Transverse colon (tissue), 4 donors: ENCODE data around the gene ZFAND3. TPM values are rescaled to one million over a fixed set of nuclear protein-coding genes. Genes with fewer than 3 reads are reported as not detected.

Source experiments
- DNase-seq: peaks from one replicate; pipeline ENCODE4 v3.0.0-alpha.2; 2019
- H3K27ac ChIP-seq, 4 donors: fragments of 200-600 bp; sonication (generic); 2 replicates each; pipeline ENCODE4 v1.5.1; 2016 to 2018; ENCODE audit warnings: inconsistent platforms in 4 of 4
- H3K27me3 ChIP-seq: fragments of 200-600 bp; sonication (generic); 2 replicates; pipeline ENCODE4 v1.5.1; 2017; ENCODE audit warnings: inconsistent platforms
- H3K36me3 ChIP-seq, 4 donors: fragments of 200-600 bp; sonication (generic); 2 replicates each; pipeline ENCODE4 v1.5.1; 2017 to 2019; ENCODE audit warnings: inconsistent platforms in 4 of 4
- H3K4me1 ChIP-seq, 4 donors: fragments of 200-600 bp; sonication (generic); 2 replicates each; pipeline ENCODE4 v1.5.1; 2017 to 2020; ENCODE audit warnings: inconsistent platforms in 4 of 4
- H3K4me3 ChIP-seq, 4 donors: fragments of 200-600 bp; sonication (generic); 1 replicate in 1 of 4; 2 replicates in 3 of 4; pipeline versions ENCODE4 v1.5.1 to v1.6.1; 2017 to 2019; ENCODE audit warnings: inconsistent platforms in 4 of 4
- H3K9me3 ChIP-seq, 2 donors: fragments of 200-600 bp; sonication (generic); 2 replicates each; pipeline ENCODE4 v1.5.1; 2017 to 2019; ENCODE audit warnings: inconsistent platforms in 2 of 2
- EP300 ChIP-seq: sonication (generic); formaldehyde crosslinking; IDR thresholded peaks from one replicate; pipeline ENCODE4 v1.6.1; 2017; ENCODE audit warnings: antibody characterized with exemption, low read depth
- POLR2A ChIP-seq: fragments of 450-650 bp; IDR thresholded peaks from one replicate; pipeline ENCODE4 v1.6.1; 2016; ENCODE audit warnings: antibody characterized with exemption, mild to moderate bottlenecking, moderate library complexity
- POLR2AphosphoS5 ChIP-seq, 3 donors: sonication (generic); formaldehyde crosslinking; IDR thresholded peaks; one replicate each; pipeline ENCODE4 v1.6.1; 2016; ENCODE audit warnings: antibody characterized with exemption in 3 of 3
- WGBS, 2 donors: methylation state at CpG; one replicate each; pipeline ENCODE4 v1.1.5; 2018; ENCODE audit warnings: low coverage in 1 of 2; 5-methylcytosine and 5-hydroxymethylcytosine counted together
- in situ Hi-C, 4 donors: fragments of 200-750 bp; cut with MboI; loops; one replicate each; pipeline versions ENCODE4 v1.15.0 to v1.15.1; 2017; ENCODE audit warnings: low sequenced_read_pairs in 3 of 4, low pct_ligation_motif_present in 1 of 4, low pct_unique_long_range_greater_than_20kb in 1 of 4
- intact Hi-C: fragments of 100-400 bp; cut with DNase I; formaldehyde crosslinking; loops from one replicate; pipeline ENCODE4 v1.15.1; 2023; ENCODE audit warnings: low total_unique reads
- total RNA-seq, 4 donors: library from RNA; depleted of rRNA; stranded (reverse); fragments of >200 nt; gene quantifications; one replicate each; pipeline ENCODE4 v1.1.0, GENCODE V29; 2016
- TF ChIP-seq, protein P1 (sequence below), 5 experiments: fragments of 200-600 bp in 3 of 5; fragments of 450-650 bp in 2 of 5; sonication (generic) in 3 of 5; IDR thresholded peaks; 1 replicate in 2 of 5; 2 replicates in 3 of 5; pipeline ENCODE4 v1.5.1; 2016 to 2017; ENCODE audit warnings: antibody characterized with exemption in 5 of 5, inconsistent platforms in 3 of 5, mild to moderate bottlenecking in 2 of 5, moderate library complexity in 1 of 5

Gene ZFAND3
- total RNA-seq, 4 donors from 2014 or later = 20.5 to 83.4 (median 36.5) TPM

DNA sequence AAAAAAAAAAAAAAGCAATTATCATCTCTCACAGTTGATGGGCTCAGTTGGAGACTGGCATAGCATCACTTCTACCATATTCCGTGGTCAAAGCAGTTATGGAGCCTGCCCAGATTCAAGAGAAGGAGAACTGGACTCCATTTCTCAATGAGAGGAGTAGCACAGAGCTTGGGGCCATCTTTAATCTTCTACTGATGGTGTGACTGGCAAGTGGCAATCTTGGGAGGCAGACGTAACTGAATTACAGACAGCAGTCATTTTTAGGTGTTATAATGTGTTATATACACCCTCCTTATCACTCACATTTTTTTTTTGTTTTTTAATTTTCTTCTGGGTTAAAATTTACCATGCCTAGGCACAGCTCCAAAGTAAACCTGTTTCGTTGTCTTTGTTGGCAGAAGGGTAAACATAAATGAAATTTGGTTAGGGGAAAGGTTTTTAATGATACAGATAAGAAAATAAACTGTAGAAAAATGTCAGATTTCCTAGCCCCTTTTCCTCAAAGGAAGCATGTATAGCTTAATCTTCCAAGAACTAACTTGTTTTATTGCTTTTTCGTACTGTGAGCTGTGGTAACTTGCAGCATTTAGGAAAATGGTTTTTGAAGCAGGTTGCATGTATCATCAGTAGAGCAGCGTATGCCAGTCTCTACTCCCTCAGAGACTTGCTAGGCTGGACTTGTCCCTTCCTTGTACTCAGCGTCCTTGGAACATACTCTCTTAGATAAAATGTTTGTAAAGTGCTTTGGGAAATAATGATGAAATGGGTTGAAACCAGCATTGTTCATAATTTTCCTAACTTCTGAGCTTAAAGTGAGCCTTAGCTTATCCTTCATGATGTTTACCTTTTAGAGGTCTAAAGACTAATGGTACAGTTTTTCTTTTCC lies 25.7 kb downstream of the ZFAND3 start:
- Histone ChIP-seq H3K4me3 (no peak overlapping the region), H3K9me3 (no peaks in the 10 kb centered on the region), H3K4me1 (peaks cover 3 to 47% (median 19%) of the 10 kb centered on the region in 4 donors), H3K36me3 (no peaks in the 10 kb centered on the region), H3K27me3 (no peaks in the 10 kb centered on the region), H3K27ac (peak overlapping the region in 1 of 4 donors; percentile 19)
- no peak for DNase-seq
- intact Hi-C loops (no loop called here), in situ Hi-C loops (no loop called here)
- TF ChIP-seq, protein P1, sequence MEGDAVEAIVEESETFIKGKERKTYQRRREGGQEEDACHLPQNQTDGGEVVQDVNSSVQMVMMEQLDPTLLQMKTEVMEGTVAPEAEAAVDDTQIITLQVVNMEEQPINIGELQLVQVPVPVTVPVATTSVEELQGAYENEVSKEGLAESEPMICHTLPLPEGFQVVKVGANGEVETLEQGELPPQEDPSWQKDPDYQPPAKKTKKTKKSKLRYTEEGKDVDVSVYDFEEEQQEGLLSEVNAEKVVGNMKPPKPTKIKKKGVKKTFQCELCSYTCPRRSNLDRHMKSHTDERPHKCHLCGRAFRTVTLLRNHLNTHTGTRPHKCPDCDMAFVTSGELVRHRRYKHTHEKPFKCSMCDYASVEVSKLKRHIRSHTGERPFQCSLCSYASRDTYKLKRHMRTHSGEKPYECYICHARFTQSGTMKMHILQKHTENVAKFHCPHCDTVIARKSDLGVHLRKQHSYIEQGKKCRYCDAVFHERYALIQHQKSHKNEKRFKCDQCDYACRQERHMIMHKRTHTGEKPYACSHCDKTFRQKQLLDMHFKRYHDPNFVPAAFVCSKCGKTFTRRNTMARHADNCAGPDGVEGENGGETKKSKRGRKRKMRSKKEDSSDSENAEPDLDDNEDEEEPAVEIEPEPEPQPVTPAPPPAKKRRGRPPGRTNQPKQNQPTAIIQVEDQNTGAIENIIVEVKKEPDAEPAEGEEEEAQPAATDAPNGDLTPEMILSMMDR (IDR thresholded peaks at IDR 0.05) = no peak
- no peak for TF ChIP-seq EP300
- TF ChIP-seq POLR2AphosphoS5 (IDR thresholded peaks at IDR 0.05) = no peak
- TF ChIP-seq POLR2A = no peak
- WGBS, 2 donors = 53 to 58% methylated on average over 5 to 6 of the region's 6 CpGs

DNA sequence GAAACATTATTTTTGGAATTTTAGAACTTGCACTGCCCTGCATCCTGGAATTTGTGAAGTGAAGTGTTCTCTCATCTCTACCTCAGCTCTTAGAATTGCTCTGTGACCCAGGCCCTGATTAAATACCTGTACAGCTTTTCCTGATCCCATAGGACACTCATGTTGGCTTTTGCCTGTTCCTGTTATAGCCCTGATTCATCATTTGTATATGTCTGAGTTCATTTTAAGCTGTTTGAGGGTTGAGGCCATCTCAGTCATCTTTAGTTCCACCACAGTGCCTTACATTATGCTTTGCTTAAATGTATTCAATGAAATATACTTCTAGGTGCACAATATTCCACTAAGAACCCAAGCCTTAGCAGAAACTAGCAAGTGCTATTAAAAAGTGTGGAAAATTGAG lies 26.4 kb downstream of the ZFAND3 start:
- Histone ChIP-seq H3K27ac (no peak overlapping the region), H3K4me1 (peaks cover 3 to 44% (median 19%) of the 10 kb centered on the region in 4 donors), H3K9me3 (no peaks in the 10 kb centered on the region), H3K36me3 (no peaks in the 10 kb centered on the region), H3K27me3 (no peaks in the 10 kb centered on the region), H3K4me3 (no peak overlapping the region)
- TF ChIP-seq POLR2A = no peak
- TF ChIP-seq, protein P1 (IDR thresholded peaks at IDR 0.05) = no peak
- TF ChIP-seq EP300 = no peak
- no peak for TF ChIP-seq POLR2AphosphoS5 (IDR thresholded peaks at IDR 0.05)
- no peak for DNase-seq
- in situ Hi-C loops (no loop called here), intact Hi-C loops (no loop called here)

DNA sequence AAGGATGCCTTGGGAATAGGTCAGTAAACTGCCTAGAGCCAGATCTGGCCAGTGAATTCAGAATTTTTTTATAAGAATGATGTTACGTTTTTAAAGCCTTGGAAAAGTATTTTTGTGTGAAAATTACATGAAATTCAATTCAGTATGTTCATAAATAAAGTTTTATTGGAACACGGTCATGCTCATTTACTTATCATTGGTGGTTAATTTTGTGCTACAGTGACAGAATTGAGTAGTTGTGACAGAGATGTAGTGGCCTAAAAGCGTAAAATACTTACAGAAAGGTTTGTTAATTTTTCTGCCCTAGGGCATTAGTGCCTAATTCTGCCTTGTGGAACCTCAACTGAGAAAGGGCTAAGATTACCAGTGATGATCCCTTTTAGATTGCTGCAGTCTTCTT lies 28.2 kb downstream of the ZFAND3 start:
- TF ChIP-seq POLR2AphosphoS5 (IDR thresholded peaks at IDR 0.05) (no peak), POLR2A (no peak), EP300 (no peak)
- TF ChIP-seq, protein P1 (IDR thresholded peaks at IDR 0.05) = no peak
- Histone ChIP-seq H3K27me3 (no peaks in the 10 kb centered on the region), H3K4me1 (peaks cover 3 to 45% (median 19%) of the 10 kb centered on the region in 4 donors), H3K4me3 (no peak overlapping the region), H3K27ac (no peak overlapping the region), H3K9me3 (no peaks in the 10 kb centered on the region), H3K36me3 (no peaks in the 10 kb centered on the region)
- intact Hi-C loops (no loop called here), in situ Hi-C loops (no loop called here)
- WGBS, 2 donors = 91 to 93% methylated on average over 3 of the region's 3 CpGs
- no peak for DNase-seq

- H3K9me3 ChIP-seq = no peaks in the 10 kb centered on the region
- TF ChIP-seq EP300 (no peak), POLR2A (no peak), POLR2AphosphoS5 (IDR thresholded peaks at IDR 0.05) (no peak)
- TF ChIP-seq, protein P1 (IDR thresholded peaks at IDR 0.05) = no peak
- intact Hi-C loops (no loop called here), in situ Hi-C loops (no loop called here)
- no peaks in the 10 kb centered on the region for H3K36me3 ChIP-seq
- H3K27me3 ChIP-seq = no peaks in the 10 kb centered on the region
- H3K4me1 ChIP-seq = peaks cover 3 to 45% (median 19%) of the 10 kb centered on the region in 4 donors
- H3K27ac ChIP-seq = no peak overlapping the region
- DNase-seq = no peak
- WGBS, 2 donors = 98 to 100% methylated on average over 4 of the region's 4 CpGs
- no peak overlapping the region for H3K4me3 ChIP-seq
Observed at GRCh38 chr6:37848371-37848770, 28.8 kb downstream of the ZFAND3 start.
